Heart left ventricle (tissue), 16 donors: ENCODE data around the gene EIF2B5. TPM values are rescaled to one million over a fixed set of nuclear protein-coding genes. Genes with fewer than 3 reads are reported as not detected.

Experiments used
- ATAC-seq, 4 donors: fragments of 200-7000 bp; cut with Tn5 transposase; one replicate each; pipeline ENCODE4 v1.9.1; 2020 to 2022; ENCODE audit warnings: moderate library complexity in 4 of 4, mild to moderate bottlenecking in 3 of 4, moderate number of reproducible peaks in 1 of 4
- DNase-seq, 5 donors: peaks; one replicate each; pipeline ENCODE4 v3.0.0-alpha.2; 2020
- H3K27ac ChIP-seq, 12 donors: fragments of 200-600 bp; sonication (generic) in 4 of 12; one replicate each; pipeline versions ENCODE4 v1.5.0 to v1.8.0; 2016 to 2022; ENCODE audit warnings: mild to moderate bottlenecking in 2 of 12
- H3K27me3 ChIP-seq, 9 donors: fragments of 200-600 bp; sonication (generic) in 2 of 9; one replicate each; pipeline versions ENCODE4 v1.5.1 to v1.8.0; 2016 to 2022; ENCODE audit warnings: mild to moderate bottlenecking in 3 of 9
- H3K36me3 ChIP-seq, 9 donors: fragments of 200-600 bp; sonication (generic) in 2 of 9; one replicate each; pipeline versions ENCODE4 v1.5.0 to v1.8.0; 2018 to 2022; ENCODE audit warnings: mild to moderate bottlenecking in 2 of 9
- H3K4me1 ChIP-seq, 12 donors: fragments of 200-600 bp; sonication (generic) in 4 of 12; one replicate each; pipeline versions ENCODE4 v1.5.0 to v1.8.0; 2016 to 2022; ENCODE audit warnings: mild to moderate bottlenecking in 3 of 12
- H3K4me3 ChIP-seq, 12 donors: fragments of 200-600 bp; sonication (generic) in 4 of 12; one replicate each; pipeline versions ENCODE4 v1.5.0 to v1.8.0; 2017 to 2022; ENCODE audit warnings: mild to moderate bottlenecking in 9 of 12, moderate library complexity in 4 of 12
- H3K9me3 ChIP-seq, 12 donors: fragments of 200-600 bp; sonication (generic) in 4 of 12; one replicate each; pipeline versions ENCODE4 v1.5.0 to v1.8.0; 2016 to 2022; ENCODE audit warnings: mild to moderate bottlenecking in 1 of 12
- CTCF ChIP-seq, 12 donors: fragments of 200-600 bp; sonication (generic) in 4 of 12; IDR thresholded peaks; one replicate each; pipeline versions ENCODE4 v1.5.0 to v1.8.0; 2018 to 2022; ENCODE audit warnings: antibody characterized with exemption in 12 of 12, mild to moderate bottlenecking in 5 of 12
- POLR2A ChIP-seq, 2 donors: fragments of 450-650 bp; IDR thresholded peaks; one replicate each; pipeline ENCODE4 v1.6.1; 2017; ENCODE audit warnings: antibody characterized with exemption in 2 of 2, mild to moderate bottlenecking in 2 of 2, moderate library complexity in 2 of 2
- WGBS, 4 donors: extraction: QIAGEN DNeasy Blood & Tissue Kit in 2 of 4; methylation state at CpG; one replicate each; pipeline versions ENCODE4 v1.1.5 to v1.1.7; 2013 to 2018; 5-methylcytosine and 5-hydroxymethylcytosine counted together
- intact Hi-C, 10 donors: fragments of 100-400 bp; cut with DNase I; formaldehyde crosslinking; loops; one replicate each; pipeline versions ENCODE4 v1.11.1 to v1.14.2; 2022
- polyA plus RNA-seq, 2 donors: library from polyadenylated mRNA; stranded (reverse); fragments of 200-250 nt; gene quantifications; one replicate each; pipeline ENCODE4 v1.2.3, GENCODE V29; 2013
- total RNA-seq, 9 donors: library from RNA; depleted of rRNA in 2 of 9; stranded (reverse); fragments of >200 nt in 2 of 9; fragmentation: NEBNext Ultra II Directional in 3 of 9; extraction: Animal tissue kit (Norgen Biotek cat#: 25700) in 3 of 9; gene quantifications; one replicate each; pipeline versions ENCODE4 v1.1.0 to v1.2.4, GENCODE V29; 2016 to 2023
- donor health status: ischemic (EF 13 %, LVEDD 7.1; RV severe dilation, severe dysfunction).
- donor health status: healthy with polysubstance abuse.
- donor health status: DM: no; HTN: yes; CAD: no.
- donor health status: DM: no; HTN: no; CAD: no.
- donor health status: ischemic (EF 25% LVEDD 6.9; RV normal size, moderate dysfunction).
- donor health status: ischemic (EF 25% LVEDD 5.7; RV mildly dilated, moderate dysfunction).
- donor health status: healthy.
- donor health status: DM: yes; HTN: yes; CAD: no.
- donor health status: ischemic (EF 35%, LVEDD 5.7; RV mildly dilated, moderate dysfunction).
- donor health status: nonischemic (EF 11% LVEDD 7.7; RV severe dilation, severe dysfunction).
- donor health status: DM: yes; HTN: yes; CAD: no.
- donor health status: PGD.
- donor health status: ischemic (EF 29% LVEDD 5.4; RV normal size, mild dysfunction).
- donor health status: nonischemic (EF 23%, LVEDD 6.1; RV moderate dilation, normal function).

EIF2B5 gene
- total and polyA plus RNA-seq, 11 donors, result 24.5 to 58.2 (median 30.9) TPM

- DNase-seq (no peak), ATAC-seq (no peak)
- Histone ChIP-seq H3K27ac (peak overlapping the region in 6 of 12 donors; percentile 50 to 98 (median 69)), H3K4me3 (no peak overlapping the region), H3K4me1 (peaks cover 0 to 40% (median 33%) of the 10 kb centered on the region in 12 donors), H3K36me3 (peaks cover 0 to 66% (median 59%) of the 10 kb centered on the region in 9 donors), H3K9me3 (no peaks in the 10 kb centered on the region), H3K27me3 (no peaks in the 10 kb centered on the region)
- WGBS, 4 donors, result 90 to 95% (median 91%) methylated on average over 2 of the region's 2 CpGs
- intact Hi-C loops, result loop anchor here in 4 of 10 donors (5.0 to 10.0 kb wide), 4 partner anchors 36 to 141 kb away; partner anchors contain the start of genes PSMD2 (in 2 of the 4), EIF2B5 (in 1 of the 4) and EIF4G1 (in 1 of the 4)
- TF ChIP-seq POLR2A (IDR thresholded peaks at IDR 0.05) (no peak), CTCF (IDR thresholded peaks at IDR 0.05) (no peak)
Measured at GRCh38 chr3:184173374-184173722, 38.2 kb downstream of the EIF2B5 start.

- WGBS, 4 donors, result 15 to 21% (median 19%) methylated on average over 4 of the region's 4 CpGs
- Histone ChIP-seq H3K27me3 (no peaks in the 10 kb centered on the region), H3K36me3 (peaks cover 0 to 66% (median 61%) of the 10 kb centered on the region in 9 donors), H3K4me3 (peak overlapping the region in 5 of 12 donors; percentile 4 to 100 (median 97)), H3K4me1 (peaks cover 0 to 48% (median 33%) of the 10 kb centered on the region in 12 donors), H3K9me3 (no peaks in the 10 kb centered on the region), H3K27ac (peak overlapping the region; percentile 2 to 98 (median 66))
- no peak for DNase-seq
- ATAC-seq, result no peak
- no peak for TF ChIP-seq POLR2A (IDR thresholded peaks at IDR 0.05)
- TF ChIP-seq CTCF (IDR thresholded peaks at IDR 0.05), result no peak
- intact Hi-C loops, result loop anchor here in 5 of 10 donors (1.0 to 10.0 kb wide), 7 partner anchors 12 to 141 kb away; partner anchors contain the start of genes DVL3 (in 2 of the 5), PSMD2 (in 2 of the 5), ABCF3 (in 1 of the 5) and EIF2B5 (in 1 of the 5)
Measured at GRCh38 chr3:184174284-184174645, 39.1 kb downstream of the EIF2B5 start.

GRCh38 chr3:184174646-184175492, 39.7 kb downstream of the EIF2B5 start, which contains the start of gene AP2M1:
Gene AP2M1 (plus strand): TSS chr3:184174855. CDS start chr3:184176994, 2,139 bp downstream.
- 0 to 1% (median 1%) methylated on average over 55 to 73 of the region's 73 CpGs for WGBS, 4 donors
- no peaks in the 10 kb centered on the region for H3K27me3 ChIP-seq
- peaks cover 0 to 54% (median 33%) of the 10 kb centered on the region in 12 donors for H3K4me1 ChIP-seq
- DNase-seq, result peak; percentile 98 to 99 (median 98)
- no peaks in the 10 kb centered on the region for H3K9me3 ChIP-seq
- intact Hi-C loops, result loop anchor here in 5 of 10 donors (1.0 to 10.0 kb wide), 8 partner anchors 11 to 142 kb away; partner anchors contain the start of genes DVL3 (in 3 of the 5), PSMD2 (in 2 of the 5), ABCF3 (in 1 of the 5) and EIF2B5 (in 1 of the 5)
- peaks cover 0 to 66% (median 62%) of the 10 kb centered on the region in 9 donors for H3K36me3 ChIP-seq
- ATAC-seq, result peak; percentile 91 to 97 (median 95)
- H3K4me3 ChIP-seq, result peak within 1 kb of the TSS; percentile 64 to 100 (median 97)
- peak within 1 kb of the TSS; percentile 90 to 99 (median 96) for H3K27ac ChIP-seq
- peak; percentile 40 to 93 for TF ChIP-seq POLR2A (IDR thresholded peaks at IDR 0.05)
- TF ChIP-seq CTCF (IDR thresholded peaks at IDR 0.05), result peak in 1 of 12 donors; percentile 5

- peaks cover 0 to 66% (median 62%) of the 10 kb centered on the region in 9 donors for H3K36me3 ChIP-seq
- DNase-seq, result peak in 1 of 5 donors; percentile 25
- 17 to 21% (median 18%) methylated on average over 8 of the region's 8 CpGs for WGBS, 4 donors
Measured at GRCh38 chr3:184175506-184175905, 40.3 kb downstream of the EIF2B5 start.

More at GRCh38 chr3:184175506-184175905, 40.3 kb downstream of the EIF2B5 start:
- Histone ChIP-seq H3K27me3 (no peaks in the 10 kb centered on the region), H3K9me3 (no peaks in the 10 kb centered on the region), H3K4me3 (peak overlapping the region; percentile 64 to 100 (median 97)), H3K4me1 (peaks cover 0 to 60% (median 33%) of the 10 kb centered on the region in 12 donors), H3K27ac (peak overlapping the region; percentile 90 to 99 (median 96))
- no peak for ATAC-seq
- intact Hi-C loops, result loop anchor here in 4 of 10 donors (1.0 to 10.0 kb wide), 5 partner anchors 19 to 142 kb away; partner anchors contain the start of genes DVL3 (in 1 of the 4), EIF4G1 (in 1 of the 4) and PSMD2 (in 1 of the 4)
- TF ChIP-seq POLR2A (IDR thresholded peaks at IDR 0.05) (no peak), CTCF (IDR thresholded peaks at IDR 0.05) (no peak)
